GM18511 (cell line): ENCODE data around the gene FEM1C.

Experiments used
- ATAC-seq: cut with Tn5 transposase; IDR thresholded peaks from one replicate; pipeline ENCODE4 v1.9.1; 2021; ENCODE audit warnings: mild to moderate bottlenecking, moderate library complexity; ENCODE audit not compliant: unreplicated experiment

FEM1C gene, protein sequence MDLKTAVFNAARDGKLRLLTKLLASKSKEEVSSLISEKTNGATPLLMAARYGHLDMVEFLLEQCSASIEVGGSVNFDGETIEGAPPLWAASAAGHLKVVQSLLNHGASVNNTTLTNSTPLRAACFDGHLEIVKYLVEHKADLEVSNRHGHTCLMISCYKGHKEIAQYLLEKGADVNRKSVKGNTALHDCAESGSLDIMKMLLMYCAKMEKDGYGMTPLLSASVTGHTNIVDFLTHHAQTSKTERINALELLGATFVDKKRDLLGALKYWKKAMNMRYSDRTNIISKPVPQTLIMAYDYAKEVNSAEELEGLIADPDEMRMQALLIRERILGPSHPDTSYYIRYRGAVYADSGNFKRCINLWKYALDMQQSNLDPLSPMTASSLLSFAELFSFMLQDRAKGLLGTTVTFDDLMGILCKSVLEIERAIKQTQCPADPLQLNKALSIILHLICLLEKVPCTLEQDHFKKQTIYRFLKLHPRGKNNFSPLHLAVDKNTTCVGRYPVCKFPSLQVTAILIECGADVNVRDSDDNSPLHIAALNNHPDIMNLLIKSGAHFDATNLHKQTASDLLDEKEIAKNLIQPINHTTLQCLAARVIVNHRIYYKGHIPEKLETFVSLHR

DNA sequence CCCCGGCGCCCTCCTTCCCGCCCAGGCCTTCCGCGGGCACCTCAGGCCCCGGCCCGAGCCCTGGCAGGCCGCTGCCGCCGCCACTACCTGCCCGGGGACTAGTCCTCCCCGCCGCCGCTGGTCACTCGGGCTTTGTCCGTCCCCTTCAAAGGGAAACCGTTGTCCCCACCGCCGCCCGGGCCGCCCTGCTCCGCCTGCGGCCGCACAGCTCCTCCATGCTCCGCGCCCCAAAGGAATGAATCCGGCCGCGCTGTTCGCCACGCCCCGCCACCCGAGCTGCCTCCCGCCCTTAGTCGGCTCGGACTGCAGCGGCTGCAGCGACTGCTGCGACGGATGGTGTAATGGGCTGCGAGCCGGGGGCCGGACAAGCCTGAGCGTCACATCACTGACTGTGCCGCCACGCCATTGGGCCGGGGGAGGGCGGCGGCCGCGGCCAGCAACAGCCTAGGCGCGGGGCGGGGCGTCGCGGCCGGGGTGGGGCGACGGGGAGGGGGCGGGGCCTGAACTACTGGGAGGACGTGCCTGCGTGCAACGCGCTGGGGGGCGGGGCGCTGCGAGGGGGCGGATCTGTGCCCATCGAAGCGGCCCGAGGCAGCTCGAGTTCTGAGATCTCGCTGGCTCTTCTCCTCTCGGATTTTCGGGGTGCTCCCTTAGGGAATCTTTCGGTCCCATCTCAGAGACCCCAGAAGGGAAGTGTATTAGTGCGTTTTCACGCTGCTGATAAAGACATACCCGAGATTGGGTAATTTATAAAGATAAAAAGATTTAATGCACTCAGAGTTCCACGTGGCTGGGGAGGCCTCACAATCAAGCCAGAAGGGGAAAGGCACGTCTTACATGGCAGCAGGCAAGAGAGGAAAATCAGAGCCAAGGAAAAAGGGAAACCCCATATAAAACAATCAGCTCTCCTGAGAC lies at the start of gene FEM1C:
TSS of gene FEM1C (minus strand) at position 340 of the 915 bp plus-strand sequence. CDS start 1,282 bp downstream, outside the sequence.
- peak; percentile 96 for ATAC-seq

DNA sequence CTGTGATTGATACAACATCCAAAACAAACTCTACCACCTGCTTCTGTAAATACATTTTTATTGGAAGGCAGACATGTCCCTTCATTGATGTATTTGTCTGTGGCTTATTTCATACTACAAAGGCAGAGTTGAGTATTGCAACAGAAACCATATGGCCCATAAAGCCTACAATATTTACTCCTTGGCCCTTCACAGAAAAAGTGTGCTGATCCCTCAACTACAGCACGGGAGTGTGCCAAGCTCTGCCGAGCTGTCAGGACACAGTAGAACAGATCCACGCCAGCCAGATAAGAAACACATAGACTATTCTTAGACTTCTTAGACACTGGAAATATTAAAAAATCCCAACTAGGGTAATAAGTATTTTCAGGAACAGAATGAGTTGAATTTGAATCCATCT lies 44.5 kb upstream of the FEM1C start:
- ATAC-seq, result no peak

DNA sequence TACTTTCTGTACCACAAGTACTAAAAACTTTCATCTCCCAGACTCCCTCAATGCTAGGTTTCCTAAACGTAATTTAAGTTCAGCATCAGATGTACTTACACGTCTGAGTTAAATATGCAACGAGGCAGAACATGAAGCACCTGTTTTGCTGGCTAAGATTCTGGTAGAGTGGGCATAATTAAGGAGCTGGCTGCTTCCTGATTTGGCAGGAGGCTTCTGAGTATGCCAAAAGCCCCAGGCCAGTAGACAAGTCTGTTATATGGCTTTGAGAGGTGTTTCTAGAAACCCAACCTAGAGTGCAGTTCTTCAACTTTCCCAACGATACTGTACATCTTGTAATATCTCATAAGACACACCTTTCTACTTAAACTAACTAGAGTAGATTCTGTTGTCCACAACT lies 44.1 kb upstream of the FEM1C start:
- no peak for ATAC-seq

DNA sequence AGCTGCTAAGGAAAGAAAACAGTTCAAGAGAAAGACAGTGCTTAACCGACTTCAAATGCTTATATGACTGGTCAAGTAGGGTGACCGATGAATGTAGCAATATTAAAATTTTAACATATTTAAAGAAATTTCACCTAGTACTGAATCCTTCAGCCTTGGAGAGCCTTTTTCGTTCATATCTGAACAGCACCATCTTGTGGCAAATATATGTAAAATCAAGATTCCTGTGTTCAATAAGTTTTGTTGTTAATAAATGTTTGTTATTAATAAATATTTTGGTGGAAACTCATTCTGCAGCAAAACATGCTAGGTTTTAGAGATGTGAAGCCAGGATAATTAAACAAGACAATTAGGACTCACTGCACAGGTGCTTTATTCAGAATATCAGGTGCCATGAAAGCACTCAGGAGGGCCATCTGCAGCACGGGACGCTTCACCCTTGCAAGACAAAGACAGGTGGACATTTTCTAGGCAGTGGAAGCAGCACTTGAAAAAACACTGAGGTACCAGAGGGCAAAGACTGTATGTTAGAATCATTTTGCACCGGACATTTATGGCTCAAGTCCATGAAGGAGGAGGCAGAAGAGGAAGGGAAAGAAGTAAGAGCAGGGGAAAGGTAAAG lies 42.1 kb upstream of the FEM1C start:
- ATAC-seq, result peak; percentile 65

DNA sequence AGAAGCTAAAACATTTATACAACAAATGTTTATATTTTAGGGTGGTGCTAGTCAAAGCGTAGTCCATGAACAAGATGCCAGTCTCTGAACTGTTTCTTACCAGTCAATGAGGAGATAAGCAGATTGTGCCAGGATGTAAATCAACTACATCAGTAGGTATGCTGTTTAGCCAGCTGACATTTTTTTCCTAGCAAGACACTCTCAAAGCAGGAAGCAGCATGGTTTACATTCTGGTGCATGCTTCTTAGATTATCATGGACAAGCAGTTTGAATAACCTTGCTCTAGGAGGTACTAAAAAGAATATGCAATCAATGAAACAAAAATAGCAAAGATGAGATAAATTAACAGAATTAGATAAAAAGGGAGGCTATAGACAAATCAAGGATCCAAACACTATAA lies 40.7 kb upstream of the FEM1C start:
- no peak for ATAC-seq

DNA sequence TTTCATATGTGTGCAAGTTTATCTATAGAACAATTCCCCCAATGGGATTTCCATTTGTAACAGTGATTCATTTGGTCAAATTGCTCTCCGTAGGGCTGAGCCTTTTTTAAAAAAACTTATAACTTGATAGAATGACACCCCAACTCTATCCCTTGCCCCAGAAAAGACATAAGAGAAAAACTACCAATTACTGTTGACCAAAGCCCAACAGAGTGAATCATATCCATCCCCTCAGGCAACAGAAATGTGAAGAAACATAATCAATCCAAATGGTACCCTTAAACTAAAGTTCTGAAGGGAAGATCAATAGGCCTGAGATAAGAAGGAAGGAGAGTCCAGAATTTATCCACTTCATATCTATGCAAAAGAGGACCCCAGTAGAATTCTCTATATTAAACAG lies 39.9 kb upstream of the FEM1C start:
- no peak for ATAC-seq

DNA sequence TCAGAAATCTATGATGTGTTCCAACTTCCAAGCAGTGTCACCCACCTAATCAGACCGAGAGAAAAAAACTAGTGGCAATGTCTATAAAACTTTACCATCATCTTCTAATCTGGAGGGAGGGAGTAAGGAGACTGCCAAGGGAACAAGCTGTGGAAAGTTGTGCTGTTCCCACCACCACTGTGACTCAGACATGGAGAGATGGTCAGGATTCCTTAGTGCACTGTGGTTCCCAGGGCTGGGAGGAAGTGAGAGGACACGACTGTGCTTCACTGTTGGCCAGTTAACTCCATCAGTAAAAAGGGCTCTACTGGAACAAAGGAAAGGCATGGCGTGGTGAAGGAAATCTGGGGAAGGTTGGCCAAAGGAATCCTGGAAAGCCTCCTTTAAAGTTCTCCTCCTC lies 38.9 kb upstream of the FEM1C start:
- ATAC-seq, result no peak

DNA sequence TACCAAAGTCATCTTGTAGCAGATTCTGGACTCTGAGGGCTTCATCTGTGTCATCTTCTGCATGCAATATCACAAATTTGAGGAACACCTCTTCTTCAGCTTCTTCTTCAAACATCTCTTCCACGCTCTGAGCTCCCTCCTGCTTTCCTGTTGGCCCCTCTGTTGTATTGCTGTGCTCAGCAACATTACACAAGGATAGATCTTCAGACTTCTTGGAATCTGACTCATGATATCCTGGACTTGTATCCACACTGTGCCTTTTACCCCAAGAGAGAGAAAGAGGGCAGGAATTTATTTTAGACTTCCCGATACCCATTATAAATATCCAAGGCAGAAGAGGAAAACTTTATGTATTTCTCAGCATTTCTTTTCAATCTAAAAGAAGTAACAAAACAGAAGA lies 36.4 kb upstream of the FEM1C start:
- ATAC-seq, result no peak

DNA sequence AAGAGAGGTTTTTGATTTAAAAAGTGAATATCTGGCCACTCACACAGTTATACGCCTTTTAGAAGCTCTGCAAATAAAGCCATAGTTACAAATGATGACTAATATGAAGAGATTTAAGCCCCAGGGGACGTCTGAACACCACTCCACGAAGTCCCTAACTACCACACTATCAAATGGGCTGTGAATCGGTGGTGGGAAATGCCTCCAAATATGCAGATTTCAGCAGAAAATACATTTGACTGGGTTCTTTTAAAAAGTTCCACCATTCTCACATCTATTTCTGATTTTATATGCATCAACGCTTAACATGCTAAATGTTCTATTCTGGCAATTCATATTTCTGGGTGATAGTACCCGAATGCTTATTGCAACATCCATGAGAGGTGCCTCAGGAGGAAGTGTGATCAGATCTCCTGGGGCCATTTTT lies 35.2 kb upstream of the FEM1C start:
- ATAC-seq, result peak; percentile 75

DNA sequence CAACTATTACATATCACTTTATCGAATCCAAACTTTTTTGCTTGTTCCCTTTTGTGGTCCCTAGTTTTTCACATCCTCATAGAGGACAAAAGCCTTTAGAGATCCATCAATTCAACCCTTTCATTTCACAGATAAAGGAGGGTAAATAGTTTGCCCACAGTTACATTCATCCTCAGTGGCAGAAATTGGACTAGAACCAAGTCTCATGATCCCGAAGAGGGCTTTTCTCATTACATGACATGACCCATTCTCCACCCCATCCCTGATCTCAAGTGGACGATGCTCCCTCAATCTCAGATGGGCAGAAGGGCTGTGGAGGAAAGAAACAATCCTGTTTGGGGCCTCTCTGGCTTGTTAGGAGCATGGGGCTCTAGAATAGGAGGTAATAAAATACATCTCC lies 34.6 kb upstream of the FEM1C start:
- peak; percentile 1 for ATAC-seq

DNA sequence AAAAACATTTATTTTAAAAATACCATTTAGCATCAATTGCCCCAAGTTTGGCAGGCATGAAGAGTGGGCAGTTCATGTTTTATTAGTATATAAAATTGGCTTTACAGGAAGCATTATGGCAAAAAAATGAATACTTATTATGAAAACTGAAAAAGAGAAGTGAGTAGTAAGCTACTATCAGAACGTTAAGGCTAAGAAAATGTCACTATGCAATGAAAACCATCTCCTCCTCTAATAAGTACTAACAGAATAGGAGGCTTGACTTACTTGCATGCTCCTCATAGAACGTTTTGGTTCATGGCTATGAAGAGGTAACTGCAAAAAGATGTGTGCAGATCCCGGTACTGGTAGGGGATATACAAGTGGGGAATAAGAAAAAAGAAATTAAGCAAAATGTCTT lies 34.1 kb upstream of the FEM1C start:
- ATAC-seq, result peak; percentile 60

DNA sequence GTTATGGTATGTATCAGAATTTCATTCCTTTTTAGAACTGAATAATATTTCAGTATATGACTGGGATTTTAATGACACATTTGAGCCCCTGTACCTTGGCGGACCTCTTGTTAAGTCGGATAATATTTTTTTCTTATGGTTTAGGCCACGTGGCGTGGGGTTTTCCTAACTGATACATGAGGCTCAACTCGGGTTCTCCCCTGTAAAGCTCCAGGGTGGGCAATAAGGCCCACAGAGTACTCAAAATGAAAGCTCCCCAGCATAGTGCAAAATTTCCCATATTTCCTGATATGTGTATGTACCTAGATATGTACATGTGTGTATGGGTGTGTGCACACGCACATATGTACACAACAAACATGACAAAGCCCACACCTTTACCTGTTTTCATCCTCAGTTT lies 33.2 kb upstream of the FEM1C start:
- ATAC-seq, result no peak

DNA sequence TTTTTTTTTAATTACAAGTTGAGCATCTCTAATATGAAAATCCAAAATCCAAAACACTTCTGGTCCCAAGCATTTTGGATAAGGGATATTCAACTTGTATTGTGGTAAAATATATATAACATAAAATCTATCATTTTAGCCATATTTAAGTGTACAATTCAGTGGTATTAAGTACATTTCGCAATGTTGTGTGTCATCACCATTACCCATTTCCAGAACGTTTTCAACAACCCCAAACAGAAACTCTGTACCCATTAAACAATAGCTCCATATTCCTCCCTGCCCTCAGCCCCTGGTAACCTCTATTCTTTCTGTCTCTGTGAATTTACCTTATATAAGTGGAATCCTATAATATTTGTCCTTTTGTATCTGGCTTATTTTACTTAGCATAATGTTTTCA lies 32.8 kb upstream of the FEM1C start:
- no peak for ATAC-seq

DNA sequence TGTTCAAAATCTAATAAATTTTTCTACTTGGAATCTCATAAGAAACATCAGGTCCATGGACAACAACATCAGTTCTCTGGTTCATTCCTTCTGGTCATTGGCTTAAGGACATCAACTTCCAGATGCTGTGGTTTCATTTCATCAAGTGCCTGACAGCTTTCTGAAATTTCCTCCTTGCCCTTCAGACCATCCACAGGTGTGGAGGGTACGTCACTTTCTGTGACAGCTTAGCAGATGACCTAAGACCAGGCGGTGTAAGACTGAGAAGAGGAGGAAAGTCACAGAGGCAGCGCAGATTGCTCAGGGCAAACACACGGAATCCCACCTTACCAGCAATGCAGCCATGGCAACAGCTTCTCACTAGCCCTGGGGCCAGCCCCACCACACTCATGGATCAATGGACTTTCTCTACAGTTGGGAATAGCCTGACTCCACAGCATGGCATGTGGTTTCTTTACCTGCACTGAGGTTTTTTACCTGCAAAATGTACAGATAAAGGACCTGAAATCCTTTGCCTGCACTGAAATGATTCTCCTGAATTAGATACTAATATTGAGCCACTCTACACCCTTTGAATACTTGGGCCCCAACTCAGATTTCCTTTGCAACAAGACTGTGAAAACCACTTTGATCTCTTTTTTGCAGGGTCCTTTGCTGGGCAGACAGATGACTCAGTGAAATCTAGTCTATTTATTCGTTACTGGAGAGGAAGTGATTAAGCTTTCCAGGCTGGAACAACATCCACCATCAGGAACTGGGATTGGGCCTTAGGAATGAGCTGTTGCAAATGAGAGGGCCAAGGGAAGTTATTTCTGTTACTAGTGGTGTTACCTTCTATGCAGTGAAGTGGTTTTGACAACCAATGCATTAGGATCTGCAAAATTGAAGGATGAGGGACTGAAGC lies 30.8 kb upstream of the FEM1C start:
- ATAC-seq, result peak; percentile 32

DNA sequence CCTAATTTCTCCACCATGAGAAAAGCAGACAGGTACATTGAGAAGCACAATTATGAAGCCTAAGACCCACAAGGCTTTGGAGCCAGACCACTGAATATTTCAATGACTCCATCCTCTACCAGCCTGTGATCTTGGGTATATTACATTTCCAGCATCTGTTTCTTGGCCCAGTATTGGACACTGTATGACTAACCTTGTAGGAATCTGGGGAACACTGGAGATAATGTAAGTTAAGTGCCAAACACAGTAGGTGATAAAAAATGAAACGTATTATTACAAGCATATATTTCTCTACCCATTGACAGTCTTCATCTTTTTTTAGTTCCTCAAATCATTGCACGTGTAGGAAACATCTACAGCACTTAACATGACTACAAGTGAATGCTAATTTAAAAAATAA lies 28.6 kb upstream of the FEM1C start:
- no peak for ATAC-seq

DNA sequence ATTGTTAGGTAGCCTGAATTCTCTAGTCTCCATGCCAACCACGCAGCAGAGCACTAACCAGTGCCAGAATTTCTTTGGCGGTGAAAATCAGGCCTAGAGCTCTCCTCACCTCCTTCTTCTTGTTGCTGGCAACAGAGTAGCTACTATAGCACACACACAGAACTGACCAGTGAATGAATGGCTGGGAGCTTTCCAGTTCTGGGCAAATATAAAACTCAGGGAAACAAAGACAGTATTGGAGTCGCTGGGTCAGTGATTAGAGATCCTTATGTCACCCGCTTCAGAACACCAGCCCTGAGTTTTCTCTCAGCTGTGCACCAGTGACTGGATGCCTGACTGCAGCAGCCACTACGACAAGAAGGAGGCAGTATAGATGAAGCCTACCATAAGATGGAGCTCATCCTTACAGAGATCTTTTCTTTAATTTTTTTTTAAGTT lies 26.9 kb upstream of the FEM1C start:
- ATAC-seq, result no peak

DNA sequence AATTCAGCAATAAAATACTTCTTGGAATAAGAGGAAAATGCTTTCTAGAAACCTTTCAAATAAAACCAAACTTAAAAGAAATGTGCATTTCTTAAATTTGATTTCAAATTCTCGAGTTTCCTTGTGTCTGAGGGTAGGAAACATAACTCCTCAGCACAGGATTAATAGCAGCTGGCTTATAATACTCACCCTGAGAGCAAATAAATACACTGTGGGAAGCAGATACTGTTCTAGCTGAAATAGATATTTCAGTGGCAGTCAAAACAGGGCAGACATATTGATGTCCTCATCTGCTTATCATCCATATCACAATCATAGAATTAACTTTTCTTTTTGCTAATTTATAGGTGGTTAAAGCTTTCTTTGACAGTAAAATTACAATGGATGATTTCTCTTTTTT lies 24.1 kb upstream of the FEM1C start:
- no peak for ATAC-seq

DNA sequence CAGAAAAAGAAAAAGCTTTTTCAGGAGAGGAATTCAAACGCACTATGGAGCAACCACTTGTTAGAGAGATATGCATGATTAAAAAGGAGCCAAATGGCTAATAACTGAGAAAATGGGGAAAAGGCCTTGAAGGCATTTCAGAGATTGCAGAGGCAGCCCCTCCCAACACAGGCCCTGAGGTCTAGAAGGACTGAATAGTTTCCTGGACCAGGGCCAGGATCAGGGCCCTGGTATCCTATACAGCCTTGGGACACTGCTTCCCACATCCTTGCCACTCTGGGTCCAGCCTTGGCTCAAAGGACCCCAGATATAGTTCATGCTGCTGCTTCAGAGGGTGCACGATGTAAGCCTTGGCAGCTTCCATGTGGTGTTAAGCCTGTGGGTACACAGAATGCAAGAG lies 20.7 kb upstream of the FEM1C start:
- ATAC-seq, result no peak

DNA sequence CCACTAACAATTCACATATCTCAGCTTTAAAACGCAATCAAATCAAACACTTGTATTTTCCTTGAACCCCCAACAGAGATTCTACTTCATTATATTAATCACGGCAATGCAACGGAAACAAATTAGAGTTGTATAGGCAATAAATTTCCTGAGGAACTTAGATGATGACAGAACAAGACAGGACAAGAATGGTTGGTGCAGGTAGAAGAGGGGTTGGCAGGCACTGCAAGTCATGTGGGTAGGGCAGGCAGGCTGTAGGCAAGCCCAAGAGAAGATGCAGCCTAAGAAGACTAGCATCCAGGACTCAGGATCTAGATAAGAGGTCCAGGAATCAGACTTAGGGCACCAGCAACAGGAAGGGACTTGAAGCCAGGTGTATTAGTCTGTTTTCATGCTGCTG lies 16.6 kb upstream of the FEM1C start:
- ATAC-seq, result no peak

DNA sequence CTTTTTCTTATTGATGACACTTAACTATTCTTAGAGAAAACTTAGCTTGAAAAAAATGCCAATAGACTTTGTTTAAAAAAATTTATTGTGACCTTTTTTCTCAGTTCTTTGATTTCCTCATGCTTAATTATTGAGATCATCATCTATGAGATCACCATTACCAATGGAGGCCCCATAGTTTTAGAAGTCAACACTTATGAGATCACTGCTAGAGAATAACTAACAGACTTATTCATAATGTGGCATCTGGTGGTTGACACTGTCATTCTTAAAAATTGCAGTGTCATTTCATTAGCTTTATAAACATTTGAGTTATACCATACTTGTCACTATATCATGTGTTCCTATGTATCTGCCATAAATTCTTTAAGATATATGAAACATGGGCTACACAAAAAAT lies 14.9 kb upstream of the FEM1C start:
- no peak for ATAC-seq
